CD1c-positive myeloid dendritic cell (primary cell): ENCODE results near the gene HOXD12.

ENCODE experiments used
- DNase-seq: peaks from one replicate; pipeline ENCODE4 v3.0.0-alpha.2; 2016; ENCODE audit errors: extremely low spot score

Gene HOXD12

DNA sequence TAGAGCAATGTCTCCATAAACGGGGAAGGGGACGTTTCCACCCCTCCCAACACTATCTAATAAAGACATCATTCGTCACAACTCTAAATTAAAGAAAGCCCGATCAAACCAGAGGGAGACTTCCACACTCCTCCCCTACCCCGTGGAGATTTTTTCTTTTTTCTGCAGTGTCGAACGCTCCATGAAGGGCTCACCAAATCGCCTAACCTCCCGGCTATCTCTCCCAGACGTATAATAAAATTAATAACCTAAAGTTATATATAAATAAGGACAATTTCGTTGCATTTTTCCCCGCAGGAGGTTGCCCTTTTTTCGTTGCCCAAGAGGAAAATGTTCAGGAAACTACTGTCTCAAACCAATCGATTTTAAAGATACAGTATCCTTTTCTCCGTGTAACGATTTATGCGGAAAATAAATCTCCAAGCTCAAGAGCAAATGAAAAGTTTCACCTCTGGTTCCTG lies 18.2 kb upstream of the HOXD12 start:
- DNase-seq: no peak

DNA sequence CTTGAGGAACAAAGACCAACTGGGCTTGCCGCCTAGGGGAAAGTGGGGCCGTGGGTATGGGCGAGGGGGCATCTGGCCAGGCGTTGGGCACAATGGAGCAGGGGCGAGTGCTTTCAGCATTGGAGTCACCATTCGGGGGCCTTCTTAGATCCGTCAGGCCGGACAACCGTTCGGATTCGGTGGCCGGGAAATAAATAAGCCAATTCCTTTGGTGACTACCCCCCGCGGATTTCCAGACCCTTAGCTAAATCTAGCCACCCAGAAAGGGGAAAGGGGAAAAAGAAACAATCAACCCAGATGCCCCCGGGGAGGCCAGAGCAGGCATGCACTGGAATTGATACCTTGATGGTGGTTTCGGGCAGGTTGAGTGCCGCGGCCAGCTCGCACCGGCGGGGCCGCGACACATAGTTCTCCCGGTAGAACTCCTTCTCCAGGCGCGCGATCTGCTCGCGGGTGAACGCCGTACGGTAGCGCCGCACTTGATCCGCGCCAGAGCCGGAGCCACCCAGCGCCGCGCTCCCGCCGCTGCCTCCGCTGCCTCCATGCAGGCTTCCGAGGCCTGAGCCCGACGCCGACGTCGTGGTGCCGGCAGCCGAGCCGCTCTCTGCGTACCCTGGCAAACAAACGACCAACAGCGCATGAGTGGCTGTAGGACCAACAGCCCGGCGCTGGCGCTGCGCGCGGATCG lies 17.6 kb upstream of the HOXD12 start:
- no peak for DNase-seq

DNA sequence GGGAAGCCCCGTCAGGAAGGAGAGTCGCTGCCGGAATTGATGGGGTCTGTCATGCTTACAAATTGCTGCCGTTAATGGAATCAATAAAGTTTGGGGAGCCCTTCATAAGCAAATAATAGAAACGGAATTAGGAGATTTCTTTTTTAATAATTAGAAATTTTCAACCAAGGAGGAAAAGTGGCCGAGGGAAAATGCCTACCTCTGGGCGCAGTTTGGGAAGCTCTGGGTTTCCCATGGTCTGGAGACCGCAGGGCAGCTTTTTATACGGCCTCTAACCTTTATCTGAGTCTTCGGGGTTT lies 17.1 kb upstream of the HOXD12 start:
- DNase-seq: no peak

DNA sequence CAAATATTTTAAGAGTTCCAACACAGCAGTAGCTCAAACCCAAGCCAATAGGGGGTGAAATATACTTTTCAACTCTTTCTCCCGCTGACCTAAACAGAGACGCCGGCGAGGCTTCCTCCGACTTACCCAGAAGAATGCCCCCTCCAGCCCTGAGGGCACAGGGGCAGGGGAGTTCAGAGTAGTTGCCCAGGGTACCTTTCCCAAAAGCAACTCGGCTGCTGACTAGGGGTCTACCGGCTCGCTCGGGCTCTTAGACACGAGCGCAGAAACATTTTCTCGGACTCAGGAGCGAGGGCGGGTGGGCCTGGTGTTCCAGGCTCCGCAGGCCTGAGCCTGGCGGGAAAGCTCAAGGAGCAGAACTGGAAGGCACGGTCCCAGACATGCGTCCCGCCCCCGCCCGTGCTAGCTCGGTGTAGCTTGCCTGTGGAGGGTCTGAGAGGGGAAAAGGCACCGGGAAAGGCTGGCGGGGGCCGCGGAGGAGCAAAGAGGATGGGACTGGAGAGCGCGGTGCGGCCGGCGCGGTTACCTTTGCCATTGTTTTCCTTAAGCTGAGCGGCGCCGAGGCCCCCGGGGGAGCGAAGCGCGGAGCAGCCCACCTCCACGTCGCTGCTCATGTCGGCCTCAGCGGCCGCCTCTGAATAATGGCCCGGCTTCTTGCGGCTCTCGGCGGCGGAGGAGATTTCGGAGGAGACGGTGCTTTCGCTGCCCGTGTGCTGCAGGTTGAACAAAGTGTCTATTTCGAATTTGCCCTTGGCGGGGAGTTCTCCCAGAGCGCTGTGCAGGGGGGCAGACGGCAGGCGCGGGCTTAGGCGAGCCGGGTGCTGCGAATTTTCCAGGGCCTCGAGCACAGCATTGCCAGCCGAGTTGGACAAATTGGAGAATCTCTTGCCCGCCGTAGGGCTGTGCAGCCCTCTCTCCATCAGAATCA lies 16.5 kb upstream of the HOXD12 start:
- no peak for DNase-seq

DNA sequence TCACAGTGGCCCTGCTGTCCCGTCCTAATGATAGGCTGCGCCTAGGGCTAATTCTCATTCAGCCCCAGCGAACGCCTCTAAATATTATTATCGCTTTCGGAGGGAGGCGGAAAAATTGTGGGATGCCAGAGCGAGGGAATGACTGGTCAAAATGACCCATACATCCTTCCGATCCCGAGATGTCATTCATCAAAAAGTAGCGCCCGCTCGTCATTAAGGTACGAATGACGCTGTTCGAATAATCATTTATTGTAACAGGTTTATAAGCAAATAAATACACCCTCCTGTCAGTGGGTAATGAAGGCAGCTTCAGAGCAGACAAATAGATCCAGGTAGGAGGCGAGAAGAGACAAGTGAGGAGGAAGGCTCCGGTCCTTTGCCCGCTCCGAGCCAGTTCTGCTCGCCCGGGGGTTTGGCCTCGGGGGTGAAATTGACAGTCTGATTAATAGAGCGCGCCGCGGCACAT lies 15.8 kb upstream of the HOXD12 start, which contains the start of gene EVX2:
Gene EVX2 (minus strand): TSS at position 167 of the 466 bp plus-strand sequence. CDS start 186 bp downstream, outside the sequence.
- no peak for DNase-seq

DNA sequence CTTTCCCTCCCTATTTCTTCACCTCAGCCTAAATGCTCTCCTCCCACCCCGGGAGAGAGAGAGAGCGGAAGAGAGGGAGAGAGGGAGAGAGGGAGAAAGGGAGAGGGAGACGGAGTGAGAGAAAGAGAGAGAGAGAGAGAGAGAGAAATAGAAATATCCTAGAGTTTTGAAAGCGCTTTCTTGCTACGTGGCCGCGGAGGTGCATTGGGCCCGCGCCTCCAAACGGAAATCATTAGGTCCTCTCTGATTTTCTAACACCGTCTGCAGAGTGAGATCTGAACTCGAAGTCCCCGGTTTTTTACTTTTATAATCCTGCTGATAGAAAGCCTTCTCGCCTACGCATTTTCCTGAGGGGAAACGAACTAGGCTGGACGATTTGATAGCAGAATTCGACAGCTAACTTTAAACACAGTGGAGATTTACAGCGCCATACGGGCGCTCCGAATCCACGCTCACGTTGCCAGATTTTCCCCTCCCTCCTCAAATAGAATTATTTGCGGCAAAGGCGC lies 14.9 kb upstream of the HOXD12 start:
- peak; percentile 16 for DNase-seq

DNA sequence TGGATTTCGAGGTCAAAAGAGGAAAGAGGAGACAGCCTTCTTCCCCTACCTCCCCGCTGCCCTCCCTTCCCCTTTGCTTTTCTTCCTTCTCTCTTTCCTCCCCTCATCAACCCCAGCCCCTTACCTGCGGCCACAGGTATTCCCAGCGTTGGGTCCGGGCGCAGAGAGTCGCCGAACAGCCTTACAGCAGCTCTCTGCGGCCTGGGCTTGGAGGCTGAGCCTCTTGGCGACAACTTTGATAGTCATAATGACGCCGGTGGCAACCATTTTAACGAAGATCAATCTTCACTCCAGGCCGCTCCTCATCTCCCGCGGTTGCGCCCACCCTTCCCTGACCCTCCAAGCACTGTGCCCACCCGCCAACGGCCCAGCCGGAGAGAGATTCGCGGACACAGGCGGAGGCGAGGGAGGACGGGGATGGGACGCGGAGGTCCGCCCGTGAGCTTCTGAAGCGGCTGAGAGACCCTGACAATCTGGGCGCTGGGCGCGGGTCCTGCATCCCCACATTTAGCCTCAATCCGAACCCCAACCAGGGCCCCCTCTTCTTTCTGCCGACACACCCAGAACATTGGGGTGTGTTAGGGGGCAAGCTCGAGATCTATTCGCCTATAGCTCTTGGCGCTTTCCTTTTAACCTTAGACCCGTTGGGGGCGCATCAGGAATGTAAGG lies 14.3 kb upstream of the HOXD12 start:
- DNase-seq: no peak

DNA sequence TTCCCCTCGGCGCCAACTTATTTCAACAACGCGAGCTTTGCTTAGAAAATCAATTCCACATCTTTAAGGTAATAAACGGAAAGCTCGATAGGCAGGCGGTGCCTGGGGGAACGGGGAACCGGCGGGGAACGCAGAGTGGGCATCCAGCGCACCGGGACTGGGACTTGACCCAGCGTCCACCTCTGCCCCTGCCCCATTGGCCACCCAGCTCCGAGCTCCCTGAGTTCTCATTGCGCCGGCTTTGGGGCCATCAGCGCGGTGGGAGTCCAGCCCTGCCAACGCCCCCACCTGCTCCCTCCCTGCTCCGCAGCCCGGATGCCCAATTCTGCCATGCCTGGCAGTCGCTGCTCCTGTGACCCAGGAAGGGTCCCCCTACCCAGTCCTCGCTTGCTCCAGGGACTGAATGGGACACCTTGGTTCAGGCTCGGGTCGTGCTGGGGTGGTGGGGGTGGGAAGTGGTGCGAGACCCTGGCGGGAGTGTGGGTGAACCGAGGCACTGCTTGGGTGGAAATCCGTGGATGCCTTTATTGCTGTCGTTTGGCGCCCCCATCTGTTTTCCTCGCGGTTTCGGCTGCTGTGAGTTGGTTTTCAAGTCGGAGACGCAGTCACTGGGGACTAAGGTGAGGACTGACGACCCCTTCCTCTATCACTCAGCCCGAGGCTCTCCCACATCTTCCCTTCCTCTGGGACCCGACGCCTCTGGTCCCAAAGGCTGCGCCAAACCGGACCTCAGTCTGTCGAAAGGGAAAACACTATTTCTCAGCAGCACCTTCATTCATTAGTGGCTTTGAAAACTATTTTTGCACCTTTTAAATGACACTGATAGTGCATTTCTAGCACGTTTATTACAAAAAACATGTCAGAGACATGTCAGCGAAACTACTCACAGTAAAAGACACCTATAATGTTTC lies 13.5 kb upstream of the HOXD12 start:
- DNase-seq: no peak

DNA sequence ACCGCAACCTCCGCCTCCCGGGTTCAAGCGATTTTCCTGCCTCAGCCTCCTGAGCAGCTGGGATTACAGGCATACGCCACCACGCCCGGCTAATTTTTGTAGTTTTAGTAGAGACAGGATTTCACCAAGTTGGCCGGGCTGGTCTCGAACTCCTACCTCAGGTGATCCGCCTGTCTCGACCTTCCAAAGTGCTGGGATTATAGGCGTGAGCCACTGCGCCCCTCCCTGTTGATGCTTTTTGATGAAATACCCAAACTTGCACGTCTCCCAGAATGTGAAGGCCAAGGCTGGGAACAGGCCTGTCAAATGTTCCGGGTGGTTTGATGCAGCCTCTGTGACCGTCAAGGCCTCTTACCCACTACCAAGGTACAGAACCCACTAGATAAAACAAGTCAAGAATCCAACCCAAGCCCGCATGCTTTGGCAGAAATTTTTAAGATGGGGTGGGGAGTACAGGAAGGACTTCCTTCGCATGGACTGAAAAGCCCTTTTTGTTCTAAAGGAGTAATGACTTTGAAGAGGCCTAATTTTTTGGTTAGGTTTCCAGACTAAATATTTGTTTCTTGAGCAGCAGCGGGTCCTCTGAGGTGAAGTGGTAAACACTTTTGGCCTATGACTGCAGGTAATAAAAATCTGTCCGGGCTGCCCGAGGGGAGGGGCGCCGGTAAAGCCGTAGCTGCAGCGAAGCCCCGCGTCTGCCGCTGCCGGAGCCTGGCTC lies 12.1 kb upstream of the HOXD12 start:
- no peak for DNase-seq

DNA sequence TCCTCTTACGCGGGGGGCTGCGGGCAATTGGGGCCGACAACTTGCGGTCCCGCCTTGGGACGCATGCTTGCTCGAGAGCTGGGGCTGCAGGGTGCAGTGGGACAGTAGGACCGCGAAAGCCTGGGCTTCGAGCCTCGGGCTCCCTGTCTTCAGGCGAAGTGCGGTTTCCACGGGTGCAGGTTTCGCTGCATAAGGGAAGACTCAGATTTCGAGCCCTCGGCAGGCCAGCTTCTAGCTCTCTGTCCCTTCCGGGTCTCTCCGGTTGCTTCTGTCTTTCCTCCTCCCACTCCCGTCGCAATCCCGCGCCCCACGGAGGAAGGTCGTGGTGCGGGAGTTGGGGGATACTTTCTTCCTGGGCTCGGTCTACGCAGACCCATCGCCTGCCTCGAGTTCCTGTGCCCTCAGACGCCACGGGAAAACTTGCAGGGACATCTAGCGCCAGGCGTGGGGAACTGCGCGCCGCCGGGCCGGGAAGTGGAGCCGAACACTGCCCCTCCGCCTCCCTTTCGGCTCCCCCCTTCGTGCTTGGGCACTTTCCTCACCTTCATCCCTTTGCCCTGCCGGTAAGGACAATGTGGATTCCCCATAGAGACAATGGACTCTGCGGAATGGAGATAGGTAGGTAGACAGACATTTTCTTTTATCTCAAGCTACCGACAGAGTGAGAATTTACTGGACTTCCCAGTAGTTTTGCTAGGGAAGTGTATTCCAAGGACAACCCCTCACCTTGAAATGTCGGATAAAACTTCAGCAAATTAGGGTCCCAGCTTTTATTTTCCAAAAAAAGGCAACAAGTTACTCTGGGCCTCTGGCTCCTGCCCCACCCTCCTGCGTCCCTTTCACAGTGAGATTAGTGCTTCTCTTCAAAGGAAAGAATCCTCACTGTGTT lies 11.3 kb upstream of the HOXD12 start:
- peak; percentile 46 for DNase-seq

DNA sequence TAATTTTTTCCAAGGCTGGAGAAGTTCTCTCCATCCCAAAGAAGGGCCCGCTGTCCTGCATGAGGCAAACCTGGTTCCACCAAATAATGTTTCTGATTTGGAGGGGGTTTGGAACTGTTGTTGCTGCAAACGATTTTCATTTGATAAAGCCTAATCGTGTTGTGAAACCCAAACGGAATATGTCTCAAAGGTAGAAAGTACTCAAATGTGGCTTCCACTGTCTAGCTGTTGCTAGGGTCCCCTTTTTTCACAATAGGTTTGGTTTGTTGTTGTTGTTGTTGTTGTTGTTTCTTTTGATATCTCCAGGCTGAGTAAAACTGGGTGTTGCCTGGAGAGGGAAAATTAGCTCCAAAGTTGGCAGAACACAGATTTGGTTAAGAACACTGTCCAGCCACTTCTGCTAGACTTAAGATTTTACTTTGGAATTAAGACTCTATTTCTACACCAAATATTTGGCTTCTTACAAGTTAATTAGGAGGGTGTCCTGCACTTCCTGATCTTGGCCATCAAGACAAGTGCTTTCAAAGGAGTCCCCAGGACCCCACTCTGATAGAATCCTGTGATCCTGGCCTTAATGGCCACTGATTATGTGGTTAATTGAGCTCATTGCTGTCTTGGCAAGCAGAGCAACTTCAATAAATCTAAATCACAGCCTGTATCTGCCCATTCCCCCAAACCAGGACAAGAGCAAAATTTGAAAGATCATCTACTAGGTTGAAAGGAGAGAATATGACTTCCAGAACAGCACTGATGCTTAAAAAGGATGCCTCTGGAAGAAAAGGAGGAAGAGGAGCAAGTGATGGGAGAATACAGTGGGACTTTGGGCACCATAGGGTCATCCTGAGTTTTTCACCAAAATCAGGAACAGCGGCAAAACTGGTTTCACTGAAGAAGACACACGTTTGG lies 10.4 kb upstream of the HOXD12 start:
- no peak for DNase-seq

DNA sequence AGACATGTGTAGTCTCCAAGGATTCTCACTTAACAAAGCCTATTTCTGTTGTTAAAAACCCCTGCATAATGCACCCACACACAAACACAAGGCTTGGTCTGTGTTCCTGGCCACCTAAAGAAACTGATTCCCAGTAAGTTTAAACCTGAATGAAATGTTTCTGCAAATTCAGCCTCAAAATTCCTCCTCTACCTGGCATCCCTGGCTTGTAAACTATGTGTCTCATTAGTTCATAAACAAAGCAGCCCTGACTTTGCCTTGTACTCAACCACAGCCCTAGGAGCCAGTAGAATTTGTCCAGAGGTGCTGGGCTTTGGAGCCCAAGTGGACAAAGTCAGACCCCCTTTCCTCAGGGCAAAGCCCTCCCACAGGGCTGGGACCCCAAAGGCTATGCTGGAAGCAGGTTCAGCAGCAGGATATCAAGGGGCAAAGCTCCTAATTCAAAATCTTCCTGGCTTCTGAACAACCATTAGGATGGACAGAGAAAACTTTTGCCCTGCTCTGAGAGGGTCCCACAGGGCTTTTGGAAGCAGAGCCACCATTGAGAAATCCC lies 9.7 kb upstream of the HOXD12 start:
- DNase-seq: no peak

DNA sequence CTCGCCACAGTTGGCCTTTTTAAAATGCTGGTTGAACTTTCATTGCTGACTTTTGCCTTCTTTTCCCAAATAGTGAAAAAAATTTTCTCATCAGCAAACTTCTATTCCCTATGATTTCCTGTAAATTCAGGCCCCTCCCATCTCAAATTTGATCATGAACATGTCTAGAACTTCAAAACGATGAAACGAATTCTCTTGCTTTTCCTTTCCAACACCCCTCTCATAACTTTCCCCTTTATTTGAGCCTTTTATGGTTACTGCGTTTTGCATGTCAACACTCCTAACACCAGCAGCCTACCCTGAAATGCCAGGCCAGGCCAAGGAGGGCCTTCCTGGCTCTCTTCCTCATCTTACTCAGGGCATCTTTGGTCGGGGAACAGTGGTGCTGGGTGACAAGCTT lies 8.7 kb upstream of the HOXD12 start:
- no peak for DNase-seq

DNA sequence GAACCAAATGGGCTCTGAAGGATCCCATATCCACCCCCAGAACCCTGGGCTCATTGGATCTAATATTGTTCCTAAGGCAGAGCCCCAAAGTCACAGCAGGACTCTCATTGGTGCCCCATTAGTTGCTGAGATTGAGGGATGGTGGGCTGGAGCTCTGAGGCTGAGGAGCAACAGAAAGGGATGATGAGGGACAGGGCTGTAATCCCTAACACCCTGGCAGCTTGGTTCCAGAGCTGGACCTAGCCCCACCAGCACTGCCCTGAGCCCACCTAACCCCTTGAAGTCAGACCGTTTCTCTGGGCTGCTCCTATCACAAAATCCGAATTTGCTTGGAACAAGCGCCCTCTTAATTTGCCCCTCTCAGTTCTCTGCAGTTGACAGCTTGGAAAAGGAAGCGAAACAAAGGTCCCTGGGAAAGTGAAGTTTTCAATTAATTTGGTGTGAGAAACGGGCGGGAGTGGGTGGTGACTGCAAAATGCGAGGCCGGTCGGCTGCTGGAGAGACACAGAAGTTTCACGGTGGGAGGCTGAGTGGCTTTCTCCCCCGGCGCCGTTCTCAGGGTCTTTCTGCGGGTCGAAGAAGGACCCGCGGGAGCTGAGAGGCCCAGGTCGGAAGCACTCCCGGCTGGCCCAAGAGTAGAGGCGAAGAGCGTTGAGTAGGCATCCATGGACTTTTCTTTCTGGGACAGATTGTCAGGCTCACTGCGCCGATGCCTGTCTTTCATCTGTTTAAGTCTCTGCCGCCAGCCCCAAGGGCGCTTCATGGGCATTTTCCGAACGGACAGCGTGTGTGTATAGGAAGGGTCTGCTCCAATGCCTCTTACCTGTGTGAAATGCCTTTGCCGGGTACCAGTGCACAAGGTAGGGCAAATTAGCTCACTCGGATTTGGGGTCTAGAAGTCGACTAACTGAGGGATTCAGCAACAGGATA lies 8.0 kb upstream of the HOXD12 start:
- DNase-seq: peak; percentile 28

DNA sequence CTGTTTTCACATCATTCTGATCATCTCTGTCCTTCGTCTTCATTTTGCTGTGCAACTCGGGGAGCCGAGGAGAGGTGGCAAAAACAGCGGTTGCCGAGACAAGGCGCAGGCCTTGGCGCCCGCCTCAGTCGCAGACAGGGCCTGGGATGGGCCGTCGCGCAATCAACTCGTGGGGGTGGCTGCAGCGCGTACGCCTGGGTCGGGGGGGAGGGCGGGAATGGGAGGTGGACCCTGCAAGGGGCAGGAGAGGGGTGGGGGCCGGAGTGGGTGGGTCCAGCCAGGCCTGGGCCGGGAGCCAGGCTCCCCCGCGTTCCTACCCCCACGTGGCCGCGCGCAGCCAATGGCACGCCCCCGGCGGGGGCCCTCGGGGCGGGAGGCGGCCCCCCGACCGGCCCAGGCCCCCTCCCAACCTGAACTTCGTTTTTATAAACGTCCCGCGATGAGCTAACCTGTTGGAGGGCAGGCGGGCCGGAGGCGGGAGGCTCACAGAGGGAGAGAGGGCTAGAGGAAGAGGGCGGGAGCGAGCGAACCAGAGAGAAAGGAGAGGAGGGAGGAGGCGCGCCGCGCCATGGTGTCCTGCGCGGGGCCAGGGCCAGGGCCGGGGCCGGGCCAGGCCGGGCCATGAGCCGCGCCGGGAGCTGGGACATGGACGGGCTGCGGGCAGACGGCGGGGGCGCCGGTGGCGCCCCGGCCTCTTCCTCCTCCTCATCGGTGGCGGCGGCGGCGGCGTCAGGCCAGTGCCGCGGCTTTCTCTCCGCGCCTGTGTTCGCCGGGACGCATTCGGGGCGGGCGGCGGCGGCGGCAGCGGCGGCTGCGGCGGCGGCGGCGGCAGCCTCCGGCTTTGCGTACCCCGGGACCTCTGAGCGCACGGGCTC lies 7.1 kb upstream of the HOXD12 start, which contains the start of gene HOXD13:
Gene HOXD13 (plus strand): TSS at position 452 of the 875 bp plus-strand sequence. CDS start 170 bp downstream, at position 622.
- DNase-seq: no peak
